ENCODE results near the gene PRAC1. TPM values are rescaled to one million over a fixed set of nuclear protein-coding genes. Genes with fewer than 3 reads are reported as not detected.

PRAC1 gene
- polyA plus RNA-seq, 5 donors = not detected

DNA sequence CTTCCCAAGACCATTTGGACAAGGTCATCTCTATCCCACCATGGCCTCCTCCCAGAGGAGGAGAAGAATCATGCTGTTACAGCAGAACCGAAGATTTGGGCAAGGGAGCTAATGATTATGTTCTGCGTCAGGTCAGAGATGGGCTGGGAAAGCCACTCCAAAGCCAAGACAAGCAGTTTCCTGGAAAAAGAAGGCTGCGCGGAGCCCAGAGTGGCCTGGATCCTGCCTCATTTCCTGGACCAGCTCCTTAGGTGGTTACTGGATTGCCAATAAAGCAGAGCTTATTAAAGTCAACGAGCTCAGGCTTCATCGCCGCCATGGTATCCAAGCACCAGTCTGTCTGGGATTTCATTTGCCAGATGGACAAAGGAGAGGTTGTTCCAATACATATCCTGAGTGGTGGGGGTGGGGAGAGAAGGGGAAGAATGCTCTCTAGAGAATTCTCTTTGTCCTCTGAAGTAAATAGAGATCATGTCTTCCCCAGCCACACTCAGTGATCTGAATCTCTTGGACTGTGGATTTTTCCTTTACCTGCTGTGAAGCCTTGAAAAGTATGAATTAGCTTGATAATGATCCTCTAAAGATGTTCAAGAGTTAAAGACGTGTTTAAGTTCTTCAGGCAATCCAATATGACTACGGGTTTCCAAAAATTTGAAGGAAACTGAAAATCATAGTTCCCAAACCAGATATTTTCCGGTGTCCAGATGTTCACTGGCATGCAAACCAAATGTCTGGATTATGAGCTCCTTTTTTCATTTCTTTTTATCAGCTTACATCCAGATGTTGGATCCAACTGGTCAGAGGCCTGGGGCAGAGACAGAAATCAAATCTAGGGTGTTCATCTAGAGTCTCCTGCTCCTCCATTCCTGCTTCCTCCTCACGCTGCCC lies 17.7 kb downstream of the PRAC1 start:
- no peak for DNase-seq

DNA sequence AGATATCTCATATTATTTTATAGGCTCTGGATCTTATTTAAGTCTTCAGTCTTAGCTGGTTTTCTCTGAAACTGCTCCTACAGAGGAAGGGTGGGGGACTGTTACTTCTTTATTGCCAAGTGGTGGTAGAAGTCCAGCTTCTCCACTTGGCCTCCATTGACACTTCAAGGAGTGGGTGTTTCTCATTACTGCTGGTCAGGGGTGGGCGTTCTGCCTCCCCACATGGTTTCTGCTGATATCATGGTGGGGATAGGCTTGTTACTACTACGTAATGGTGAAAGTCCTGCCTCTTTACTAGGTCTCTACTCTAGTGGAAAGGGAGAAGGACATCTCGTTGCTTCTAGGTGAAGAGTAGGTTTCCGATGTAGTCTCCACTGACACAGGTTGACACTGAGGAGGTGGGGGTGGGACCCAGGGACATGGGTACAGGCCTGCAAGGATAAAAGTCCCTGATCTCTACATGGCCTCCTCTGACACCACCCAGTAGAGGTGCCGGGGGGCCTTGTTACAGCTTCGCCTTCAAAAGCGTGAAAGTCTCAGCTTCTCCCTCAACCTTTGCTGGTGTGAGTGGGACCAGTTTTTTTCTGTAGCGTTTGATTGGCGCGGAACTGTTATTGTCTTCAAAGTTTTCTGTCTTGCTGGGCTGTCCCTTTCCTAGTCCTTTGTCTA lies 20.3 kb downstream of the PRAC1 start:
- no peak for DNase-seq

DNA sequence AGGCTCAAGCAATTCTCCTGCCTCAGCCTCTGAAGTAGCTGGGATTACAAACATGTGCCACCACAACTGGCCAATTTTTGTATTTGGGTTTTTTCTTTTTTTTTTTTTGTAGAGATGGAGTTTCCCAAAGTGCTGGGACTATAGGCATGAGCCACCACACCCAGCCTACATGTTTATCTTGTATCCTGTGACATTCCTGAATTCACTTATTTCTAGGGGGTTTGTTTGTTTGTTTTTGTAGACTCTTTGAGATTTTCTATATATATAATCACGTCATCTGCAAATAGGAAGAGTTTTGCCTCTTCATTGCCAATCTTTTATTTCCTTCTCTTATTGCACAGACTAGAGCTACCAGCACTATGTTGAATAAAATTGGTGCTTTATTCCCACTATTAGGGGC lies 29.1 kb downstream of the PRAC1 start:
- DNase-seq = no peak

DNA sequence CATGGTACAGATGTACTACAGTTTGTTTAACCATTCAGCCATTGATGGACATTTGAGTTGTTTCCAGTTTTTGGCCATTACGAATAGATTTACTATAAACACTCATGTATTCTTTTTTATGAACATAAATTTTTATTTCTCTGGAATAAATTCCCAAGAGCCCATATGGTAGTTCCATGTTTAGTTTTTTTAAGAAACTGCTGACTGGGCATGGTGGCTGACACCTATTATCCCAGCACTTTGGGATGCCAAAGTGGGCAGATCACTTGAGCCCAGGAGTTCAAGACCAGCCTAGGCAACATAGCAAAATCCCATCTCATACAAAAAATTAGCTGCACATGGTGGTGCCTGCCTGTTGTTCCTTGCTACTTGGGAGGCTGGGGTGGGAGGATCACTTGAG lies 30.3 kb downstream of the PRAC1 start:
- DNase-seq = no peak

DNA sequence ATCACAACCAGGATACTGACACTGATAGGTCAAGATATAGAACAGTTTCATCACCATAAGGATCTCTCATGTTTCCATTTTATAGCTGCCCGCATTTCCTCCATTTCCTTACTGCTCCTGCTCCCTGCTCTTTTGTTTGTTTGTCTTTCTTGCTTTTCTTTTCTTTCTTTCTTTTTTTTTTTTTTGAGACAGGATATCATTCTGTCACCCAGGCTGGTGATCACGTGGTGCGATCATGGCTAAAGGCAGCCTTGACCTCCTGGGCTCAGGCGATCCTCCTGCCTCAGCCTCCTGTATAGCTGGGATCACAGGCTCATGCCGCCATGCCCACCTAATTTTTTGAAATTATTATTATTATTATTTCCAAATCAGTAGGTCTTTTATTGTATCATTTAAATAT lies 31.7 kb downstream of the PRAC1 start:
- DNase-seq = no peak

DNA sequence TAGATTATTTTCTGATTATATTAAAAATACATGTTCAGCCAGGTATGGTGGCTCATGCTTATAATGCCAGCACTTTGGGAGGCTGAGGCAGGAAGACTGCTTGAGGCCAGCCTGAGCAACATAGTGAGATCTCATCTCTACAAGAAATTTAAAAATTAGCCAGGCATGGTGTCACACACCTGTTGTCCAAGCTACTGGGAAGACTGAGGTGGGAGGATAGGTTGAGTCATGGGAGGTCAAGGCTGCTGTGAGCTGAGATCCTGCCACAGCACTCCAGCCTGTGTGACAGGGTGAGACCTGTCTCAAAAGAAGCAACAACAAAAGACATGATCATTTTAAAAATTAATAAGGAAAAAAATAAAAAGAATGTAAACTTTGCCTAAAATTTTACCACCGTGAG lies 40.7 kb downstream of the PRAC1 start:
- DNase-seq = no peak

DNA sequence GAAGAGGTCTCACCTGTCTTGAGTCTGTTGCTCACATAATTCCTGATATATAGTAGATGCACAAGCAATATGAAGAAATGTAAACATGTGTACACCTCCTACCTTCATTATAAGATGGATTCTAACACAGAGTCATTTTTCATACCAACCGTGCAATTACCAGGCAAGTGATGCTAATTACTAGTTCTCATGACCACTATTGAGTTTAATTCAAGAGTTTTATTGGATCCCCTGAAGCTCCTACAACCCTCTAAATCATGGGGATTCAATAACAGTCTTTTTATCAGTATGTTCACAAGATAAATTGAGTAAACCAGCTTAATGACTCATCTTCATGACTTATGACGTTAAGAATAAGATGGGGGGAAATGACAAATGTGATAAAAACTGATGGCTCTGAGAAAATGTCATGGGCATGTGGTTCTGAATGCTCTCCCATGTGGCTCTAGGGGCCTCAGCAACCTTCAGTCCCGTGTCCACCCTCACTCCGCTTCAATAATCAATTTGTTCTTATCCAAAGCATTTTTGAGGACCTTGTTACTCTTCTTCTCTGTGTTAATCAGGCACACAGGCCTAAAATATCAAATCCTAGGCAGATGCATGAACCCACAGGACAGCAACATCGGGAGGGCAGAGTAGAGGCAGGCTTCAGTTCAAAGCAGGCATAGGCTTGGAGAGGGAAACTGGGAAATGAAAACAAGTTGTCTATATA lies 42.8 kb downstream of the PRAC1 start:
- no peak for DNase-seq

DNA sequence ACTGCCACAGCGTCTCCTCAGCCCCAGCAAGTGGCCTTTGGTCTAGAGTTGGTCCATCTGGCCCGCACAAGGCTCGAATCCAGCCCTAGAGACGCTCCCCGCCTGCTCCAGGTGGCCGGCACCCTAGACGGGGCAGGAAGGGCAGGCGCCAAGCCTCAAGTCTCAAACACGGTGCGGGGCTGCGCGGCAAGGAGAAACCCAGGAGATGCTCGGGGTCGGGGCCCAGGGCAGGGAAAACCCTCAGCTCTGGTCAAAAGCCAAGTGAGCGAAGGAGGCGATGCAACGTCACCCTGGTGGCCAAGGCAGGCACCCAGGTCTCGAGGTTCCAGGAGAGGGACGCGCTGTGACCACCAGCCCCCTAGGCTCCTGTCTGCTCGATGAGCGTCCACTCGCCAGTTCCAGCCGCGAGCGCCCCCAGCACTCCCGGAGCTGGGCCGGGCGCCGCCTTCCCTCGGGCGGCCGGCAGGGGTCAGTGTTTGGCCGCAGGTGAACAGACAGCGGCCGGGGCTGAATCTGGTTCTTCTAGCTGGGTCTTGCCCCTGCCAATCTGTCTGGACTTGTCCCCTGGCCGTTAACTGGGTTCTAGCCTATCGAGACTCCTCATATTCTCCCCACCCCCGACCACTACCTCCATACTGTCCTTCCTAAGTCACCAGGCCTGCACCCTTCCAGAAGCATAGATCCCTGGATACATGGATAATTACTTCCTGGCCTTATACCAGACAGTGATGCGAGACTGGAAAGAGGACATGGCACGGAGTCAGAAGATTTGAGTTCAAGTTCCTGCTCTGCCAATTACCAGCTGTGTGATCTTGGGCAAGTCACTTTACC lies 44.0 kb downstream of the PRAC1 start:
- DNase-seq = peak; percentile 19 to 35

DNA sequence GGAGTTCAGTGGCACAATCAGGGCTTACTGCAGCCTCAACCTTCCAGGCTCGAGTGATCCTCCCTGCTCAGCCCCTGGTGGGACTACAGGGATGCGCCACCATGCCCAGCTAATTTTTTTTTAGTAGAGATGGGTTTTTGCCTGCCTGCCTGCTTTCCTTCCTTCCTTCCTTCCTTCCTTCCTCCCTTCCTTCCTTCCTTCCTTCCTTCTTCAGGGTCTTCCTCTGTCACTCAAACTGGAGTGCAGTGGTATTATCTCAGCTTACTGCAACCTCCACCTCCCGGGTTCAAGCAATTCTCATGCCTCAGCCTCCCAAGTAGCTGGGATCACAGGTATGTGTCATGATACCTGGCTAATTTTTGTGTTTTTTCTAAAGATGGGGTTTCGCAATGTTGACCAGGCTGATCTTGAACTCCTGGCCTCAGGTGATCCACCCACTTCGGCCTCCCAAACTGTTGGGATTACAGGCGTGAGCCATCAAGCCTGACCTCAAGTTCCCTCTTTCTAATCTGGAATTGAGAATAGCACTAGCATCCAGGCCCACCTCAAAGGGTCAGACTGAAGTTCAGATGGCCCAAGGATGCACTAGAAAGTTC lies 45.3 kb downstream of the PRAC1 start:
- DNase-seq = no peak

DNA sequence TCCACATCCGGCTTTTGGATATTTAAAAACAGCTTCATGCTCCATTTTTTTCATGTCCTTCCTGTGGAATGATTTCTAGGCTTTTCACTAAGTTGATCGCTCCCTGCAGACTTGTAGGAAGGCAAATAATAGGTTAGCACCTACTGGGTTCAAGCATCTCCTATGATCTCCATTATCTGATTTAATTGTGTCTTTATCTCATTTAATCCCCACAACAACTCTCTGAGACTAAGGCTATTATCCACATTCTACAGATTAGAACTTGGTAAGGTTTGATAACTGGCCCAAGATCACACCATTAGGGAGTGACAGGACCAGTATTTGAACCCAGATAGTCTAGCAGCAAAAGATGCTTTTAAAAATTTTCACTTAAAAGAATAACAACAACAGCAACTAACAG lies 50.0 kb downstream of the PRAC1 start:
- DNase-seq = no peak

Other genes with a start within 250 kb of the PRAC1 start
- gene HOXB1, start 191.5 kb downstream of the PRAC1 start, polyA plus RNA-seq (ENCODE audit: insufficient read depth in 1 of 5, insufficient read length in 5 of 5, low replicate concordance in 1 of 5) = under 1 TPM in 4 of 5 donors, not detected in 1; 0.05 to 0.27 (median 0.16) TPM
- 10 to 100 TPM; 25.8 to 37.5 (median 30.0) TPM for gene HOXB2, start 177.4 kb downstream of the PRAC1 start, polyA plus RNA-seq (ENCODE audit: insufficient read depth in 1 of 5, insufficient read length in 5 of 5, low replicate concordance in 1 of 5)
- gene HOXB4, start 144.2 kb downstream of the PRAC1 start, polyA plus RNA-seq (ENCODE audit: insufficient read depth in 1 of 5, insufficient read length in 5 of 5, low replicate concordance in 1 of 5) = 10 to 100 TPM; 10.7 to 14.3 (median 12.6) TPM
- gene HOXB3, start 132.3 kb downstream of the PRAC1 start, polyA plus RNA-seq (ENCODE audit: insufficient read depth in 1 of 5, insufficient read length in 5 of 5, low replicate concordance in 1 of 5) = 10 to 100 TPM; 74.3 to 95.5 (median 89.1) TPM
- 10 to 100 TPM; 28.0 to 34.6 (median 29.8) TPM for gene HOXB5, start 128.7 kb downstream of the PRAC1 start, polyA plus RNA-seq (ENCODE audit: insufficient read depth in 1 of 5, insufficient read length in 5 of 5, low replicate concordance in 1 of 5)
- gene HOXB6, start 117.5 kb downstream of the PRAC1 start, polyA plus RNA-seq (ENCODE audit: insufficient read depth in 1 of 5, insufficient read length in 5 of 5, low replicate concordance in 1 of 5) = 10 to 100 TPM; 11.9 to 14.9 (median 13.3) TPM
- 1 to 10 TPM; 6.2 to 8.7 (median 7.4) TPM for gene HOXB7, start 111.5 kb downstream of the PRAC1 start, polyA plus RNA-seq (ENCODE audit: insufficient read depth in 1 of 5, insufficient read length in 5 of 5, low replicate concordance in 1 of 5)
- under 1 TPM; 0.33 to 0.70 (median 0.48) TPM for gene HOXB8, start 107.2 kb downstream of the PRAC1 start, polyA plus RNA-seq (ENCODE audit: insufficient read depth in 1 of 5, insufficient read length in 5 of 5, low replicate concordance in 1 of 5)
- gene HOXB9, start 96.2 kb downstream of the PRAC1 start, polyA plus RNA-seq (ENCODE audit: insufficient read depth in 1 of 5, insufficient read length in 5 of 5, low replicate concordance in 1 of 5) = under 1 TPM in 1 of 5 donors, not detected in 4; 0.31 TPM
- gene PRAC2, start 667 bp upstream of the PRAC1 start, polyA plus RNA-seq (ENCODE audit: insufficient read depth in 1 of 5, insufficient read length in 5 of 5, low replicate concordance in 1 of 5) = not detected
- under 1 TPM in 1 of 5 donors, not detected in 4; 0.10 TPM for gene HOXB13, start 6.2 kb upstream of the PRAC1 start, polyA plus RNA-seq (ENCODE audit: insufficient read depth in 1 of 5, insufficient read length in 5 of 5, low replicate concordance in 1 of 5)
- 1 to 10 TPM in 4 of 5 donors, under 1 TPM in 1; 0.84 to 1.9 (median 1.6) TPM for gene TTLL6, start 94.7 kb upstream of the PRAC1 start, polyA plus RNA-seq (ENCODE audit: insufficient read depth in 1 of 5, insufficient read length in 5 of 5, low replicate concordance in 1 of 5)
- 100 to 1,000 TPM in 4 of 5 donors, 10 to 100 TPM in 1; 86.0 to 124 (median 118) TPM for gene CALCOCO2, start 108.5 kb upstream of the PRAC1 start, polyA plus RNA-seq (ENCODE audit: insufficient read depth in 1 of 5, insufficient read length in 5 of 5, low replicate concordance in 1 of 5)
- gene ATP5MC1, start 170.3 kb upstream of the PRAC1 start, polyA plus RNA-seq (ENCODE audit: insufficient read depth in 1 of 5, insufficient read length in 5 of 5, low replicate concordance in 1 of 5) = 100 to 1,000 TPM in 1 of 5 donors, 10 to 100 TPM in 4; 78.4 to 114 (median 82.9) TPM
- 100 to 1,000 TPM in 4 of 5 donors, 10 to 100 TPM in 1; 92.1 to 113 (median 104) TPM for gene UBE2Z, start 185.9 kb upstream of the PRAC1 start, polyA plus RNA-seq (ENCODE audit: insufficient read depth in 1 of 5, insufficient read length in 5 of 5, low replicate concordance in 1 of 5)
- gene SNF8, start 222.3 kb upstream of the PRAC1 start, polyA plus RNA-seq (ENCODE audit: insufficient read depth in 1 of 5, insufficient read length in 5 of 5, low replicate concordance in 1 of 5) = 10 to 100 TPM; 74.0 to 94.0 (median 79.7) TPM
- under 1 TPM in 1 of 5 donors, not detected in 4; 0.14 TPM for gene GIP, start 246.1 kb upstream of the PRAC1 start, polyA plus RNA-seq (ENCODE audit: insufficient read depth in 1 of 5, insufficient read length in 5 of 5, low replicate concordance in 1 of 5)